ENCODE results near the gene RINL.
"Not testable (repeated sequence)": the region's sequence is repeated elsewhere in the genome, so short reads cannot be mapped to it uniquely, and the experiment has no call there.

DNA sequence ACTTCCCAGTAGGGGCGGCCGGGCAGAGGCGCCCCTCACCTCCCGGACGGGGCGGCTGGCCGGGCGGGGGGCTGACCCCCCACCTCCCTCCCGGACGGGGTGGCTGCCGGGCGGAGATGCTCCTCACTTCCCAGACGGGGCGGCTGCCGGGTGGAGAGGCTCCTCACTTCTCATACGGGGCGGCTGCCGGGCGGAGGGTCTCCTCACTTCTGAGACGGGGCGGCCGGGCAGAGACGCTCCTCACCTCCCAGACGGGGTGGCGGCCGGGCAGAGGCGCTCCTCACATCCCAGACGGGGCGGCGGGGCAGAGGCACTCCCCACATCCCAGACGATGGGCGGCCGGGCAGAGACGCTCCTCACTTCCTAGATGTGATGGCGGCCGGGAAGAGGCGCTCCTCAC is 22.3 kb downstream of the RINL start:
- TF ChIP-seq CTCF (IDR thresholded peaks at IDR 0.05; ENCODE audit: control extremely low read depth in 1 of 3, insufficient read depth in 1 of 3, low read depth in 1 of 3, low read length in 3 of 3); CEBPB (IDR thresholded peaks at IDR 0.05; ENCODE audit: low read depth, low read length); CBX5 (IDR thresholded peaks at IDR 0.05; ENCODE audit: low read depth, low read length); POLR2AphosphoS5 (IDR thresholded peaks at IDR 0.05; ENCODE audit: low read depth, low read length); RFX5 (IDR thresholded peaks at IDR 0.05; ENCODE audit: borderline replicate concordance, low read depth, low read length); RXRA (IDR thresholded peaks at IDR 0.05; ENCODE audit: insufficient read depth, low read depth, low read length); RAD21 (IDR thresholded peaks at IDR 0.05 in 1 of 2, conservative IDR thresholded peaks at IDR 0.05 in 1 of 2; ENCODE audit: low read depth in 2 of 2, low read length in 2 of 2); USF2 (IDR thresholded peaks at IDR 0.05; ENCODE audit: low read length); TBP (IDR thresholded peaks at IDR 0.05; ENCODE audit: low read depth, low read length); CHD1 (IDR thresholded peaks at IDR 0.05; ENCODE audit: low read depth, low read length): not testable (repeated sequence)

Measured in H1 (cell line).